IMR-90 (cell line): ENCODE data around the gene SLC4A1. TPM values are rescaled to one million over a fixed set of nuclear protein-coding genes. Genes with fewer than 3 reads are reported as not detected.

ENCODE experiments used
- ATAC-seq: fragments of 200-7000 bp; cut with Tn5 transposase; 2 replicates; pipeline ENCODE4 v1.9.1; 2020; ENCODE audit warnings: low read depth, mild to moderate bottlenecking, moderate library complexity
- BruUV-seq: library from RNA; stranded (reverse); fragments of 400-500 nt; replicated peaks from 2 replicates; lab custom pipeline; 2021; lab: Mats Ljungman, UMichigan
- CTCF ChIA-PET: fragments of 300-600 bp; formaldehyde crosslinking; extraction: SDS; loops from one replicate; lab custom pipeline; 2021; ENCODE audit warnings: antibody characterized with exemption; lab: Yijun Ruan, JAX
- POLR2A ChIA-PET: fragments of 300-600 bp; sonication (Branson Sonifier 250); formaldehyde crosslinking; loops from one replicate; lab custom pipeline; 2022; ENCODE audit warnings: antibody characterized with exemption; ENCODE audit not compliant: unreplicated experiment; lab: Charles Lee
- DNase-seq: peaks from one replicate; pipeline ENCODE4 v3.0.0; 2013
- H2AFZ ChIP-seq: replicated peaks from 2 replicates; pipeline ENCODE3; 2013; ENCODE audit warnings: low read length, mild to moderate bottlenecking; ENCODE audit not compliant: poor library complexity
- H2AK5ac ChIP-seq: 2 replicates; pipeline ENCODE4 v1.6.1; 2013; ENCODE audit warnings: low read depth, low read length, inconsistent platforms
- H2AK9ac ChIP-seq: replicated peaks from 2 replicates; pipeline ENCODE3; 2013; ENCODE audit warnings: mild to moderate bottlenecking, low read depth, low read length, moderate library complexity; ENCODE audit not compliant: poor library complexity
- H2BK120ac ChIP-seq: 2 replicates; pipeline ENCODE4 v1.6.1; 2013; ENCODE audit warnings: low read depth, low read length, inconsistent platforms
- H2BK15ac ChIP-seq: 3 replicates; pipeline ENCODE4 v1.6.1; 2013; ENCODE audit warnings: low read depth, low read length, inconsistent platforms
- H2BK20ac ChIP-seq: 2 replicates; pipeline ENCODE4 v1.6.1; 2013; ENCODE audit warnings: low read depth, mild to moderate bottlenecking, inconsistent platforms, low read length, moderate library complexity
- H2BK5ac ChIP-seq: 2 replicates; pipeline ENCODE4 v1.6.1; 2013; ENCODE audit warnings: mild to moderate bottlenecking, low read depth, low read length, inconsistent platforms; ENCODE audit not compliant: poor library complexity, severe bottlenecking
- H3K14ac ChIP-seq: replicated peaks from 2 replicates; pipeline ENCODE4 v1.6.1; 2013; ENCODE audit warnings: low read depth, low read length, inconsistent platforms
- H3K18ac ChIP-seq: 2 replicates; pipeline ENCODE4 v1.6.1; 2013; ENCODE audit warnings: low read depth, low read length, control low read depth
- H3K23ac ChIP-seq: 2 replicates; pipeline ENCODE4 v1.6.1; 2013; ENCODE audit warnings: low read depth, low read length, inconsistent platforms
- H3K27ac ChIP-seq: 2 replicates; pipeline ENCODE4 v1.5.1; 2013; ENCODE audit warnings: mild to moderate bottlenecking, control low read depth, low read length; ENCODE audit not compliant: insufficient read depth
- H3K27me3 ChIP-seq: 2 replicates; pipeline ENCODE4 v1.6.1; 2013; ENCODE audit warnings: low read length; ENCODE audit not compliant: control insufficient read depth, insufficient read depth
- H3K36me3 ChIP-seq: 2 replicates; pipeline ENCODE4 v1.6.1; 2013; ENCODE audit warnings: low read length, mixed read lengths; ENCODE audit not compliant: control insufficient read depth, insufficient read depth
- H3K4ac ChIP-seq: 2 replicates; pipeline ENCODE4 v1.6.1; 2013; ENCODE audit warnings: low read depth, low read length, inconsistent platforms
- H3K4me1 ChIP-seq: 2 replicates; pipeline ENCODE4 v1.6.1; 2013; ENCODE audit warnings: low read length, mixed read lengths; ENCODE audit not compliant: control insufficient read depth, insufficient read depth
- H3K4me2 ChIP-seq: 2 replicates; pipeline ENCODE4 v1.6.1; 2013; ENCODE audit warnings: low read depth, mild to moderate bottlenecking, control low read depth, low read length, moderate library complexity
- H3K4me3 ChIP-seq: 2 replicates; pipeline ENCODE4 v1.5.1; 2013; ENCODE audit warnings: low read depth, mild to moderate bottlenecking, control low read depth, low read length, moderate library complexity; ENCODE audit not compliant: insufficient read depth
- H3K56ac ChIP-seq: 2 replicates; pipeline ENCODE4 v1.6.1; 2013; ENCODE audit warnings: low read length, inconsistent platforms; ENCODE audit not compliant: insufficient read depth; ENCODE audit errors: extremely low read depth
- H3K79me1 ChIP-seq, 2 experiments: 2 replicates each; pipeline ENCODE4 v1.6.1; 2013; ENCODE audit warnings: low read length in 2 of 2, inconsistent platforms in 1 of 2, low read depth in 1 of 2
- H3K9ac ChIP-seq: 2 replicates; pipeline ENCODE4 v1.6.1; 2013; ENCODE audit warnings: low read depth, low read length, control low read depth
- H3K9me1 ChIP-seq: 2 replicates; pipeline ENCODE4 v1.6.1; 2013; ENCODE audit warnings: low read length, inconsistent platforms; ENCODE audit not compliant: insufficient read depth
- H3K9me3 ChIP-seq: 2 replicates; pipeline ENCODE4 v1.6.1; 2013; ENCODE audit warnings: low read length; ENCODE audit not compliant: control insufficient read depth, insufficient read depth
- H4K20me1 ChIP-seq: 2 replicates; pipeline ENCODE4 v1.6.1; 2013; ENCODE audit warnings: low read length, inconsistent platforms; ENCODE audit not compliant: insufficient read depth
- H4K5ac ChIP-seq: 2 replicates; pipeline ENCODE4 v1.6.1; 2013; ENCODE audit warnings: mild to moderate bottlenecking, low read depth, low read length, control low read depth
- H4K8ac ChIP-seq, 2 experiments: 2 replicates each; pipeline ENCODE4 v1.6.1; 2013; ENCODE audit warnings: low read depth in 2 of 2, low read length in 2 of 2, control low read depth in 1 of 2, inconsistent platforms in 1 of 2
- H4K91ac ChIP-seq: 2 replicates; pipeline ENCODE4 v1.6.1; 2013; ENCODE audit warnings: low read depth, low read length, inconsistent platforms; ENCODE audit not compliant: insufficient read depth
- BHLHE40 ChIP-seq: fragments of 150-350 bp; IDR thresholded peaks from 2 replicates; pipeline ENCODE4 v1.6.1; 2016; ENCODE audit warnings: mild to moderate bottlenecking, low read depth, low read length
- CEBPB ChIP-seq: IDR thresholded peaks from 2 replicates; pipeline ENCODE4 v1.6.1; 2012; ENCODE audit warnings: low read depth, low read length, improper control_type of control experiment
- CHD1 ChIP-seq: IDR thresholded peaks from 2 replicates; pipeline ENCODE4 v1.6.1; 2012; ENCODE audit warnings: low read depth, low read length, improper control_type of control experiment
- CTCF ChIP-seq: conservative IDR thresholded peaks from 2 replicates; pipeline ENCODE4 v1.5.1; 2012; ENCODE audit warnings: mild to moderate bottlenecking, low read depth, low read length, improper control_type of control experiment
- ELK1 ChIP-seq: fragments of 150-350 bp; IDR thresholded peaks from 2 replicates; pipeline ENCODE4 v1.6.1; 2016; ENCODE audit warnings: low read depth, mild to moderate bottlenecking, low read length, moderate library complexity, borderline replicate concordance
- FOS ChIP-seq: fragments of 150-350 bp; IDR thresholded peaks from 2 replicates; pipeline ENCODE4 v1.6.1; 2016; ENCODE audit warnings: low read depth, low read length
- MAFK ChIP-seq: IDR thresholded peaks from 2 replicates; pipeline ENCODE4 v1.6.1; 2012; ENCODE audit warnings: low read depth, low read length, improper control_type of control experiment
- MAZ ChIP-seq: IDR thresholded peaks from 2 replicates; pipeline ENCODE4 v1.6.1; 2012; ENCODE audit warnings: low read depth, mild to moderate bottlenecking, low read length, improper control_type of control experiment, moderate library complexity, borderline replicate concordance
- MXI1 ChIP-seq: IDR thresholded peaks from 2 replicates; pipeline ENCODE4 v1.6.1; 2012; ENCODE audit warnings: low read depth, mild to moderate bottlenecking, low read length, moderate library complexity, borderline replicate concordance
- NFE2L2 ChIP-seq: fragments of 150-350 bp; IDR thresholded peaks from 2 replicates; pipeline ENCODE4 v1.6.1; 2016; ENCODE audit warnings: low read depth, mild to moderate bottlenecking, low read length
- POLR2A ChIP-seq: IDR thresholded peaks from 2 replicates; pipeline ENCODE4 v1.6.1; 2012; ENCODE audit warnings: mild to moderate bottlenecking, low read depth, low read length
- RAD21 ChIP-seq: IDR thresholded peaks from 2 replicates; pipeline ENCODE4 v1.6.1; 2012; ENCODE audit warnings: low read length, improper control_type of control experiment
- RCOR1 ChIP-seq: IDR thresholded peaks from 2 replicates; pipeline ENCODE4 v1.6.1; 2012; ENCODE audit warnings: mild to moderate bottlenecking, low read length, improper control_type of control experiment; ENCODE audit not compliant: insufficient replicate concordance
- RFX5 ChIP-seq: IDR thresholded peaks from 2 replicates; pipeline ENCODE4 v1.8.0; 2012; ENCODE audit warnings: low read depth, mild to moderate bottlenecking, low read length, moderate library complexity
- SMC3 ChIP-seq: fragments of 150-350 bp; IDR thresholded peaks from 2 replicates; pipeline ENCODE4 v1.6.1; 2016; ENCODE audit warnings: low read depth, mild to moderate bottlenecking, antibody characterized with exemption, low read length, moderate library complexity
- USF2 ChIP-seq: fragments of 150-350 bp; IDR thresholded peaks from 2 replicates; pipeline ENCODE4 v1.6.1; 2017; ENCODE audit warnings: mild to moderate bottlenecking, antibody characterized with exemption, low read length, low read depth
- WGBS, 2 experiments: methylation state at CpG; one replicate each; pipeline versions ENCODE4 v1.1.5 to v1.1.7; 2013; ENCODE audit warnings: missing lambda C conversion rate in 2 of 2; ENCODE audit not compliant: insufficient read length in 1 of 2; ENCODE audit errors: extremely low coverage in 2 of 2; 5-methylcytosine and 5-hydroxymethylcytosine counted together
- dilution Hi-C: fragments of 300-500 bp; cut with HindIII; formaldehyde crosslinking; loops from one replicate; pipeline ENCODE4 v1.14.3; 2018; ENCODE audit warnings: low sequenced_read_pairs; ENCODE audit not compliant: unreplicated experiment
- in situ Hi-C: fragments of 300-500 bp; cut with MboI; formaldehyde crosslinking; loops from 3 replicates; pipeline ENCODE4 v1.14.3; 2019; ENCODE audit warnings: low sequenced_read_pairs, inconsistent platforms, mixed read lengths
- intact Hi-C: fragments of 100-400 bp; cut with micrococcal nuclease; formaldehyde crosslinking; loops from 2 replicates; pipeline ENCODE4 v1.10.0; 2022
- polyA plus RNA-seq, 3 experiments: library from polyadenylated mRNA; depleted of rRNA; stranded (reverse); fragments of >200 nt; gene quantifications; 2 replicates each; pipeline ENCODE4 v1.2.3, GENCODE V29; 2012; ENCODE audit warnings: low replicate concordance in 1 of 3
- total RNA-seq: library from RNA; depleted of rRNA; stranded (reverse); fragments of >200 nt; gene quantifications from 2 replicates; pipeline ENCODE4 v1.2.3, GENCODE V29; 2012

Gene SLC4A1
- total and polyA plus RNA-seq, 2 of the 4 experiments (the other 2 are of a cell fraction) = not detected

GRCh38 chr17:44206825-44207155, 61.1 kb downstream of the SLC4A1 start:
- Histone ChIP-seq H3K4me3 (no peak overlapping the region), H2AFZ (no peak overlapping the region), H4K20me1 (peaks cover 26% of the 10 kb centered on the region; the same call in 1 of the 2 replicates), H2BK15ac (no peak overlapping the region), H3K27ac (no peak overlapping the region), H2AK5ac (no peak overlapping the region), H4K8ac (no peak overlapping the region), H3K4me2 (no peak overlapping the region), H4K91ac (no peak overlapping the region), H4K5ac (no peak overlapping the region), H3K14ac (no peak overlapping the region), H3K4me1 (peaks cover 22% of the 10 kb centered on the region), H3K79me1 (peaks cover 13 to 51% of the 10 kb centered on the region in 2 experiments; a peak in 3 of 4 replicates), H3K9me3 (no peaks in the 10 kb centered on the region), H3K9ac (no peak overlapping the region), H3K18ac (no peak overlapping the region), H3K4ac (no peak overlapping the region), H3K27me3 (no peaks in the 10 kb centered on the region), H3K36me3 (peaks cover 42% of the 10 kb centered on the region), H2AK9ac (no peak overlapping the region), H3K56ac (no peak overlapping the region), H2BK20ac (no peak overlapping the region), H2BK5ac (no peak overlapping the region), H3K23ac (no peak overlapping the region), H3K9me1 (peaks cover 26% of the 10 kb centered on the region), H2BK120ac (no peak overlapping the region)
- BruUV-seq = TSS peak; percentile 55
- dilution Hi-C loops (no loop called here), in situ Hi-C loops (loop anchor here (25.0 kb wide), 2 partner anchors 306 to 431 kb away; partner anchors contain the start of gene GPATCH8), intact Hi-C loops (no loop called here)
- TF ChIP-seq CHD1 = no peak
- TF ChIP-seq CTCF = no peak
- no peak for TF ChIP-seq ELK1
- no peak for TF ChIP-seq RCOR1
- no peak for TF ChIP-seq MAZ
- TF ChIP-seq SMC3 = no peak
- no peak for TF ChIP-seq POLR2A
- TF ChIP-seq MXI1 = no peak
- no peak for TF ChIP-seq BHLHE40
- no peak for TF ChIP-seq FOS
- TF ChIP-seq NFE2L2 = no peak
- TF ChIP-seq CEBPB = no peak
- TF ChIP-seq RFX5 = no peak
- TF ChIP-seq USF2 = no peak
- TF ChIP-seq RAD21 = no peak
- no peak for TF ChIP-seq MAFK
- ChIA-PET POLR2A (no interaction called here), CTCF (interaction anchor here (0.7 kb wide), 1 partner anchor 131 kb away, joined by 3 read pairs; no protein-coding TSS in a partner anchor)
- DNase-seq (no peak), ATAC-seq (no peak)
- WGBS, 2 experiments = no CpG with 5 or more reads among the region's 6 CpGs
